Measurements from ENCODE around the gene FOXJ3. TPM values are rescaled to one million over a fixed set of nuclear protein-coding genes. Genes with fewer than 3 reads are reported as not detected.

The FOXJ3 gene
- total and polyA plus RNA-seq, 8 donors = 39.6 to 65.2 (median 57.0) TPM

DNA sequence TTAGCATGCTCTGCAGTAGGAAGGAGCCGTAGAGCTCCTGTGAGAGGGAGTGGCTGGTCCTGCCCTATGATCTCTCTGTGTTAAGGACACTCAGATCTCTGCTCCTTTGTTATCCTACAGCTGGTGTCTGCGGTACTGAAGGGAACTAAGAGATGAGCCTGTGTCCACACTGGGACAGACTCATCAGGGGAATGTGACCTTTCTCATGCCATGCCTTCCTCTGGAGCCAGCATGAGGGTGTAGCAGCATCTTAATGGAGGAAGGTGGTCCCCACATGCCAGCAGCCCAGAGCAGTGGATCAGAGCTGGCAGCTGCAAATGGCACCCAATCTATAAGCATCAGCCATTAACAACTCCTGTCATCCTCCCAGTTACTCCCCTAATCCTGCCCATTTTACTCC is 206.5 kb downstream of the FOXJ3 start:
- Histone ChIP-seq H3K27me3 (no peaks in the 10 kb centered on the region), H3K27ac (no peak overlapping the region), H3K9me3 (no peaks in the 10 kb centered on the region), H3K4me1 (no peaks in the 10 kb centered on the region), H3K4me3 (no peak overlapping the region), H3K36me3 (no peaks in the 10 kb centered on the region)
- DNase-seq (no peak), ATAC-seq (no peak)
- intact Hi-C loops (cut with DNase I) = no loop called here
- TF ChIP-seq, protein P1, sequence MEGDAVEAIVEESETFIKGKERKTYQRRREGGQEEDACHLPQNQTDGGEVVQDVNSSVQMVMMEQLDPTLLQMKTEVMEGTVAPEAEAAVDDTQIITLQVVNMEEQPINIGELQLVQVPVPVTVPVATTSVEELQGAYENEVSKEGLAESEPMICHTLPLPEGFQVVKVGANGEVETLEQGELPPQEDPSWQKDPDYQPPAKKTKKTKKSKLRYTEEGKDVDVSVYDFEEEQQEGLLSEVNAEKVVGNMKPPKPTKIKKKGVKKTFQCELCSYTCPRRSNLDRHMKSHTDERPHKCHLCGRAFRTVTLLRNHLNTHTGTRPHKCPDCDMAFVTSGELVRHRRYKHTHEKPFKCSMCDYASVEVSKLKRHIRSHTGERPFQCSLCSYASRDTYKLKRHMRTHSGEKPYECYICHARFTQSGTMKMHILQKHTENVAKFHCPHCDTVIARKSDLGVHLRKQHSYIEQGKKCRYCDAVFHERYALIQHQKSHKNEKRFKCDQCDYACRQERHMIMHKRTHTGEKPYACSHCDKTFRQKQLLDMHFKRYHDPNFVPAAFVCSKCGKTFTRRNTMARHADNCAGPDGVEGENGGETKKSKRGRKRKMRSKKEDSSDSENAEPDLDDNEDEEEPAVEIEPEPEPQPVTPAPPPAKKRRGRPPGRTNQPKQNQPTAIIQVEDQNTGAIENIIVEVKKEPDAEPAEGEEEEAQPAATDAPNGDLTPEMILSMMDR (IDR thresholded peaks at IDR 0.05) = no peak

DNA sequence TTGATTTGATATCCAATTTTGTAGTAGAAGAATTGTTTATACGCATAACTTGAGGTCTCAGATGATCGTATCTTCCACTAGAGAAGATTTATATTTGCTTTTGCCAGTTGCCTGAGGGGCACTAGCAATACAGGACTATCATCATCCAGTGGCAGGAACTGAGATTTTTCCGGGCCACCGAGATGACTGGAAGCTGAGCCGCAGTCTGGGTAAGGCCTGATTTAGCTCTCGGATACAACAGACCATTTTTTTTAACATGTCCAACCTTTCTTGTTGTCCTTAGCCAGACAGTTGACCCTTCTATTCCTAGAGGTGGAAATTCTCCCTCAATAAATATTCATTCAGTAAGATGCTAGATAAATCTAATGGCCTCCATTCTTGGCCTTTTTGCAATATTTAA is 207.3 kb downstream of the FOXJ3 start:
- H3K27me3 ChIP-seq = no peaks in the 10 kb centered on the region
- no peak overlapping the region for H3K27ac ChIP-seq
- TF ChIP-seq, protein P1 (IDR thresholded peaks at IDR 0.05) = no peak
- intact Hi-C loops (cut with DNase I) = no loop called here
- peaks cover 0 to 1% of the 10 kb centered on the region in 2 donors for H3K9me3 ChIP-seq
- H3K4me1 ChIP-seq = no peaks in the 10 kb centered on the region
- DNase-seq = no peak
- H3K4me3 ChIP-seq = no peak overlapping the region
- no peak for ATAC-seq
- H3K36me3 ChIP-seq = no peaks in the 10 kb centered on the region

Other genes starting within 250 kb of the FOXJ3 start
- not detected for gene GUCA2B, start 181.8 kb downstream of the FOXJ3 start, total RNA-seq
- not detected for gene GUCA2B, start 181.8 kb downstream of the FOXJ3 start, polyA plus RNA-seq (ENCODE audit: insufficient read length in 6 of 6)
- gene GUCA2A, start 170.5 kb downstream of the FOXJ3 start, total RNA-seq = not detected
- gene GUCA2A, start 170.5 kb downstream of the FOXJ3 start, polyA plus RNA-seq (ENCODE audit: insufficient read length in 6 of 6) = under 1 TPM; 0.30 to 0.87 (median 0.44) TPM
- 10 to 100 TPM in 1 of 2 donors, 1 to 10 TPM in 1; 7.8 to 11.4 TPM for gene RIMKLA, start 45.6 kb upstream of the FOXJ3 start, total RNA-seq
- gene RIMKLA, start 45.6 kb upstream of the FOXJ3 start, polyA plus RNA-seq (ENCODE audit: insufficient read length in 6 of 6) = under 1 TPM; 0.40 to 0.92 (median 0.72) TPM
- 1 to 10 TPM; 2.4 to 3.8 TPM for gene ZMYND12, start 120.8 kb upstream of the FOXJ3 start, total RNA-seq
- 1 to 10 TPM; 1.7 to 5.3 (median 2.0) TPM for gene ZMYND12, start 120.8 kb upstream of the FOXJ3 start, polyA plus RNA-seq (ENCODE audit: insufficient read length in 6 of 6)
- 10 to 100 TPM; 59.0 to 60.0 TPM for gene PPCS, start 121.3 kb upstream of the FOXJ3 start, total RNA-seq
- gene PPCS, start 121.3 kb upstream of the FOXJ3 start, polyA plus RNA-seq (ENCODE audit: insufficient read length in 6 of 6) = 10 to 100 TPM; 63.0 to 72.9 (median 66.0) TPM
- 1 to 10 TPM; 4.5 to 6.8 TPM for gene CCDC30, start 128.1 kb upstream of the FOXJ3 start, total RNA-seq
- 10 to 100 TPM in 5 of 6 donors, 1 to 10 TPM in 1; 9.7 to 16.2 (median 13.9) TPM for gene CCDC30, start 128.1 kb upstream of the FOXJ3 start, polyA plus RNA-seq (ENCODE audit: insufficient read length in 6 of 6)

Data from left lung (tissue), 10 donors.